CD14-positive monocyte (primary cell): ENCODE results near the gene CNTNAP5. TPM values are rescaled to one million over a fixed set of nuclear protein-coding genes. Genes with fewer than 3 reads are reported as not detected.

Source experiments
- DNase-seq, 3 donors: peaks; one replicate each; pipeline ENCODE4 v3.0.0-alpha.2; 2011 to 2022
- H2AFZ ChIP-seq: 2 replicates; pipeline ENCODE4 v1.6.0; 2012; ENCODE audit warnings: mild to moderate bottlenecking, low read depth, low read length, inconsistent platforms; ENCODE audit not compliant: insufficient read depth, poor library complexity, severe bottlenecking
- H3K27ac ChIP-seq, 2 donors: 1 replicate in 1 of 2; 2 replicates in 1 of 2; pipeline ENCODE4 v1.5.1; 2012 to 2013; ENCODE audit warnings: low read length in 2 of 2, control low read depth in 1 of 2, inconsistent platforms in 1 of 2, low read depth in 1 of 2, mild to moderate bottlenecking in 1 of 2
- H3K27me3 ChIP-seq, 2 donors: one replicate each; pipeline versions ENCODE4 v1.6.0 to v1.6.1; 2011 to 2013; ENCODE audit warnings: low read length in 2 of 2; ENCODE audit not compliant: control insufficient read depth in 2 of 2, insufficient read depth in 2 of 2
- H3K36me3 ChIP-seq, 2 donors: replicated peaks in 1 of 2; 1 replicate in 1 of 2; 2 replicates in 1 of 2; pipeline versions ENCODE4 v1.5.1 to v1.6.1; 2012 to 2013; ENCODE audit warnings: low read length in 2 of 2, control low read depth in 1 of 2, inconsistent platforms in 1 of 2, mild to moderate bottlenecking in 1 of 2; ENCODE audit not compliant: insufficient read depth in 2 of 2, control insufficient read depth in 1 of 2
- H3K4me1 ChIP-seq, 2 donors: 1 replicate in 1 of 2; 2 replicates in 1 of 2; pipeline versions ENCODE4 v1.5.1 to v1.6.1; 2012 to 2013; ENCODE audit warnings: low read length in 2 of 2, control low read depth in 1 of 2, inconsistent platforms in 1 of 2, mild to moderate bottlenecking in 1 of 2, moderate library complexity in 1 of 2; ENCODE audit not compliant: insufficient read depth in 2 of 2, control insufficient read depth in 1 of 2
- H3K4me2 ChIP-seq: replicated peaks from 2 replicates; pipeline ENCODE3; 2012; ENCODE audit warnings: low read length, moderate library complexity, mild to moderate bottlenecking; ENCODE audit not compliant: poor library complexity, severe bottlenecking; ENCODE audit errors: extremely low read depth
- H3K4me3 ChIP-seq, 3 experiments: fragments of 200-600 bp in 1 of 3; sonication (generic) in 1 of 3; replicated peaks in 1 of 3; 1 replicate in 2 of 3; 2 replicates in 1 of 3; pipeline ENCODE4 v1.5.1; 2011 to 2013; ENCODE audit warnings: low read length in 3 of 3, mild to moderate bottlenecking in 3 of 3, control low read depth in 2 of 3, low read depth in 2 of 3, inconsistent platforms in 1 of 3, moderate library complexity in 1 of 3
- H3K79me2 ChIP-seq: 2 replicates; pipeline ENCODE4 v1.6.0; 2012; ENCODE audit warnings: mild to moderate bottlenecking, control low read depth, inconsistent platforms, low read length, moderate library complexity; ENCODE audit not compliant: insufficient read depth
- H3K9ac ChIP-seq: 2 replicates; pipeline ENCODE4 v1.6.0; 2017; ENCODE audit warnings: low read length, mild to moderate bottlenecking; ENCODE audit not compliant: insufficient read depth, poor library complexity, severe bottlenecking
- H3K9me3 ChIP-seq, 2 donors: replicated peaks in 1 of 2; 1 replicate in 1 of 2; 2 replicates in 1 of 2; pipeline versions ENCODE4 v1.5.1 to v1.6.1; 2012 to 2013; ENCODE audit warnings: low read length in 2 of 2, control low read depth in 1 of 2; ENCODE audit not compliant: control insufficient read depth in 1 of 2, insufficient read depth in 1 of 2
- H4K20me1 ChIP-seq: 2 replicates; pipeline ENCODE4 v1.6.0; 2012; ENCODE audit warnings: mild to moderate bottlenecking, low read length, control low read depth, moderate library complexity; ENCODE audit not compliant: insufficient read depth
- H3K27ac Mint-ChIP-seq, 7 donors: one replicate each; pipeline ENCODE4 v1.8.0; 2020; ENCODE audit warnings: mild to moderate bottlenecking in 7 of 7, mixed read lengths in 7 of 7, moderate library complexity in 6 of 7, inconsistent platforms in 2 of 7
- H3K27me3 Mint-ChIP-seq, 3 donors: one replicate each; pipeline ENCODE4 v1.8.0; 2021 to 2022; ENCODE audit warnings: low read depth in 3 of 3, mild to moderate bottlenecking in 3 of 3, mixed read lengths in 3 of 3, moderate library complexity in 3 of 3, inconsistent platforms in 1 of 3
- H3K36me3 Mint-ChIP-seq, 2 donors: one replicate each; pipeline ENCODE4 v1.8.0; 2020; ENCODE audit warnings: mixed read lengths in 2 of 2, inconsistent platforms in 1 of 2, mild to moderate bottlenecking in 1 of 2
- H3K4me1 Mint-ChIP-seq: one replicate; pipeline ENCODE4 v1.8.0; 2020; ENCODE audit warnings: mild to moderate bottlenecking, mixed read lengths
- H3K4me3 Mint-ChIP-seq, 2 donors: one replicate each; pipeline ENCODE4 v1.8.0; 2020; ENCODE audit warnings: mild to moderate bottlenecking in 2 of 2, mixed read lengths in 2 of 2, moderate library complexity in 1 of 2
- H3K9me3 Mint-ChIP-seq, 7 donors: one replicate each; pipeline ENCODE4 v1.8.0; 2020 to 2022; ENCODE audit warnings: mixed read lengths in 7 of 7, mild to moderate bottlenecking in 6 of 7, moderate library complexity in 6 of 7, inconsistent platforms in 2 of 7
- WGBS: methylation state at CpG from one replicate; pipeline ENCODE4 v1.1.5; 2013; ENCODE audit warnings: missing lambda C conversion rate; ENCODE audit not compliant: insufficient coverage; 5-methylcytosine and 5-hydroxymethylcytosine counted together
- intact Hi-C, 2 donors: fragments of 100-400 bp; cut with micrococcal nuclease; formaldehyde crosslinking; loops; one replicate each; pipeline versions ENCODE4 v1.15.0 to v1.15.1; 2023
- polyA plus RNA-seq, 3 donors: library from polyadenylated mRNA; depleted of rRNA in 1 of 3; unstranded in 2 of 3; stranded (reverse) in 1 of 3; fragments of 300-500 nt in 2 of 3; fragments of >200 nt in 1 of 3; fragmentation: Illumina TruSeq in 2 of 3; gene quantifications; 1 replicate in 2 of 3; 2 replicates in 1 of 3; pipeline ENCODE4 v1.2.3, GENCODE V29; 2012 to 2021
- TF ChIP-seq, protein P1 (sequence below): fragments of 200-600 bp; IDR thresholded peaks from one replicate; pipeline ENCODE4 v1.8.0; 2022; ENCODE audit warnings: antibody characterized with exemption, mild to moderate bottlenecking

Gene CNTNAP5
- polyA plus RNA-seq, 3 donors: not detected

DNA sequence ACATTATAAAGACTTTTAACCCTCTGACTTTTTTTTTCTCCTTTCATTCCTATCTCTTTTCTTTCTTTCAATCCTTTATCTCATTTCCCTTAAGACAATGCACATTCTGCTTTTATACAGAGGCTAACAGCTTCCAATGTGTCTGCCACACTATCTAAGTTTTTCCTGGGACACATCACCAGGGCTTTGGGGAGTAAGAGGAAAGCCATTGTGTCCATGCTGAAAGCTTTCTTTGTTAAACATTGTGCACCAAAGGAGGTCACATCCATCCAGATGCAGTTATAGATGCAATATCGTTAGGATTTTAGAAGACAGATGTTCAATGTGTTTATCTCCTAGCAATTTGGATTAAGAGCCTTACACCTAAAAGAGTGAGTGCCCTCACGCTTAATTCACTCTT is 534.1 kb downstream of the CNTNAP5 start:
- no peak overlapping the region for H3K4me3 Mint-ChIP-seq
- H3K27ac ChIP-seq: no peak overlapping the region
- no peak overlapping the region for H3K4me2 ChIP-seq
- no peaks in the 10 kb centered on the region for H3K9me3 ChIP-seq
- H3K36me3 ChIP-seq: no peaks in the 10 kb centered on the region
- no peak overlapping the region for H3K4me3 ChIP-seq
- DNase-seq: no peak
- H3K27me3 Mint-ChIP-seq: no peaks in the 10 kb centered on the region
- TF ChIP-seq, protein P1, sequence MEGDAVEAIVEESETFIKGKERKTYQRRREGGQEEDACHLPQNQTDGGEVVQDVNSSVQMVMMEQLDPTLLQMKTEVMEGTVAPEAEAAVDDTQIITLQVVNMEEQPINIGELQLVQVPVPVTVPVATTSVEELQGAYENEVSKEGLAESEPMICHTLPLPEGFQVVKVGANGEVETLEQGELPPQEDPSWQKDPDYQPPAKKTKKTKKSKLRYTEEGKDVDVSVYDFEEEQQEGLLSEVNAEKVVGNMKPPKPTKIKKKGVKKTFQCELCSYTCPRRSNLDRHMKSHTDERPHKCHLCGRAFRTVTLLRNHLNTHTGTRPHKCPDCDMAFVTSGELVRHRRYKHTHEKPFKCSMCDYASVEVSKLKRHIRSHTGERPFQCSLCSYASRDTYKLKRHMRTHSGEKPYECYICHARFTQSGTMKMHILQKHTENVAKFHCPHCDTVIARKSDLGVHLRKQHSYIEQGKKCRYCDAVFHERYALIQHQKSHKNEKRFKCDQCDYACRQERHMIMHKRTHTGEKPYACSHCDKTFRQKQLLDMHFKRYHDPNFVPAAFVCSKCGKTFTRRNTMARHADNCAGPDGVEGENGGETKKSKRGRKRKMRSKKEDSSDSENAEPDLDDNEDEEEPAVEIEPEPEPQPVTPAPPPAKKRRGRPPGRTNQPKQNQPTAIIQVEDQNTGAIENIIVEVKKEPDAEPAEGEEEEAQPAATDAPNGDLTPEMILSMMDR: no peak
- no peaks in the 10 kb centered on the region for H4K20me1 ChIP-seq
- H3K9me3 Mint-ChIP-seq: peaks cover 0 to 5% (median 0%) of the 10 kb centered on the region in 7 donors
- no peaks in the 10 kb centered on the region for H3K4me1 ChIP-seq
- no peaks in the 10 kb centered on the region for H3K4me1 Mint-ChIP-seq
- no peak overlapping the region for H3K9ac ChIP-seq
- H2AFZ ChIP-seq: no peak overlapping the region
- H3K27me3 ChIP-seq: no peaks in the 10 kb centered on the region
- H3K27ac Mint-ChIP-seq: no peak overlapping the region
- no peaks in the 10 kb centered on the region for H3K79me2 ChIP-seq
- intact Hi-C loops: no loop called here
- H3K36me3 Mint-ChIP-seq: no peaks in the 10 kb centered on the region
- no CpG with 5 or more reads among the region's 2 CpGs for WGBS

DNA sequence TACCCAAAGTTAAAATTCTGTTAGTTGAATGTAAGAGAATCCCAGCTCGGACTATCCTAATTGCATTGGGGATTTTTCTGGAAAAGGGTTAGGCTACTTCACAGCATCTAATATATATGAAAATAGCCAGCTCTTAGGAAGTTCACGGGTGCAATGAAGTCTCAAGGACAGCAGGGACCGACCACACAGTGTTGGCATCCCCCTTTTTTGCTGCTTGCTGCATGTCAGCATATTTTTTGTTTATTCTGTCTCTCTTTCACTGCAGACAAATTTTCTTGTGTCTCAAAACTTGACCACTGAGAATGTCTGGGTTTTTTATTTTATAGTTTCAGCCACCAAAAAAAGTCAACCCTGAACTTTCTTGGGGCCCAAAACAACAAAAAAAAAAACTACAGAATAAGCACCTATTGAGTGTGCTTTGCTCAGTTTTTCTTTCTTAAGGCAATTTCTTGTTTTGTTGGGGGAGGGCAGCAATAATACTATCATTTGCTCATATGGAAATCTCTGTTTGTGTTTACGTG is 535.6 kb downstream of the CNTNAP5 start:
- no peak overlapping the region for H3K9ac ChIP-seq
- no peak overlapping the region for H3K4me3 ChIP-seq
- no peak overlapping the region for H3K27ac Mint-ChIP-seq
- H3K9me3 ChIP-seq: no peaks in the 10 kb centered on the region
- H3K79me2 ChIP-seq: no peaks in the 10 kb centered on the region
- 73% methylated on average over 3 of the region's 4 CpGs for WGBS
- DNase-seq: no peak
- no peaks in the 10 kb centered on the region for H3K4me1 ChIP-seq
- no peak overlapping the region for H2AFZ ChIP-seq
- no peaks in the 10 kb centered on the region for H3K36me3 Mint-ChIP-seq
- no peaks in the 10 kb centered on the region for H3K36me3 ChIP-seq
- no peak overlapping the region for H3K4me3 Mint-ChIP-seq
- TF ChIP-seq, protein P1: no peak
- no peak overlapping the region for H3K27ac ChIP-seq
- H3K4me1 Mint-ChIP-seq: no peaks in the 10 kb centered on the region
- no peaks in the 10 kb centered on the region for H3K27me3 ChIP-seq
- peaks cover 0 to 5% (median 2%) of the 10 kb centered on the region in 7 donors for H3K9me3 Mint-ChIP-seq
- H4K20me1 ChIP-seq: no peaks in the 10 kb centered on the region
- intact Hi-C loops: no loop called here
- no peaks in the 10 kb centered on the region for H3K27me3 Mint-ChIP-seq
- H3K4me2 ChIP-seq: no peak overlapping the region
